A673 (cell line): ENCODE data around the gene RER1.

ENCODE experiments used
- EZH2 ChIP-seq: fragments of 200-600 bp; sonication (generic); IDR thresholded peaks from 2 replicates; pipeline ENCODE4 v1.6.1; 2017; ENCODE audit warnings: borderline replicate concordance, low read depth, mild to moderate bottlenecking, mixed read lengths, antibody characterized with exemption, low read length; ENCODE audit not compliant: poor library complexity, severe bottlenecking
- TF ChIP-seq, protein P1 (sequence below): fragments of 300-800, 200-600 bp; sonication (generic); conservative IDR thresholded peaks from 2 replicates; pipeline ENCODE4 v1.5.1; 2017; ENCODE audit warnings: low read depth, mild to moderate bottlenecking, antibody characterized with exemption, low read length, moderate library complexity, mixed read lengths

DNA sequence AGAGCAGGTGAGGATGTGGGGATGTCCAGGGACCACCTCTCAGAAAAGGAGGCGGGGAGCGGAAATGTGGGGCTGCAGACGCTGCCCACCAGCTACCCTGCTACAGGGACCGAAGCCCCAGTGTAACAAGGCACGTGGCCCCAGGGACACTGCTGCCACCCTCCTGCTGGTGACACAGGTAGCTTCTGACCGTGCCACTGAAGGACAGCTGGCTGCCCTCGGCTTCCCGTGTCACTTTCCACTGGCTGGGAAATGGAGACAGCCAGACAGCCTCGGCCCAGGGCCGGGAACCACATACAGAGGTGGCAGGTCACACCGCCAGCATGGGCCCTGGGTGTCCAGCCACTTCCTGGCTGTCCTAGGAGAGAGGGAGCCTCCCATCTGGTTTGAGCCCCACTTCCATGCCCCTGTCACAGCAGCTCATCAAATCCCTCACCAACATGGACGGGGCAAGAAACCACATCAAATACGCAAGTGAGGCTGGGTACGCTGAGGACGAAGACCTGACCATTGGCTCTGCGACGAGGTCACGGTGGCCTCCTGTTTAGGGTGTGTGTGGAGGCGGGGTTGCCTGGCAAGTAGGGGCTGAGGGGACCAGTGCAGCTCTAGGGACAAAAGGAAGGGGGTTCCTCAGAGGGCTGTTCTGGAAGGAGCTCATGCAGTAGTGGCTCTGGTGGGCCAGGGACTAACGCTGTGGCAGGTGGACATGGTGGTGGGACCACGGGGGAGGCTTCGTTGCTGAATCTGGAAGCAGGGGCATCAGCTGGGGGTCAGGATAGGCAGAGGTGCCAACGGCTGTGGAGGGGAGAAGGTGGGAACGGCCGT, 15.7 kb downstream of the RER1 start:
- TF ChIP-seq, protein P1, sequence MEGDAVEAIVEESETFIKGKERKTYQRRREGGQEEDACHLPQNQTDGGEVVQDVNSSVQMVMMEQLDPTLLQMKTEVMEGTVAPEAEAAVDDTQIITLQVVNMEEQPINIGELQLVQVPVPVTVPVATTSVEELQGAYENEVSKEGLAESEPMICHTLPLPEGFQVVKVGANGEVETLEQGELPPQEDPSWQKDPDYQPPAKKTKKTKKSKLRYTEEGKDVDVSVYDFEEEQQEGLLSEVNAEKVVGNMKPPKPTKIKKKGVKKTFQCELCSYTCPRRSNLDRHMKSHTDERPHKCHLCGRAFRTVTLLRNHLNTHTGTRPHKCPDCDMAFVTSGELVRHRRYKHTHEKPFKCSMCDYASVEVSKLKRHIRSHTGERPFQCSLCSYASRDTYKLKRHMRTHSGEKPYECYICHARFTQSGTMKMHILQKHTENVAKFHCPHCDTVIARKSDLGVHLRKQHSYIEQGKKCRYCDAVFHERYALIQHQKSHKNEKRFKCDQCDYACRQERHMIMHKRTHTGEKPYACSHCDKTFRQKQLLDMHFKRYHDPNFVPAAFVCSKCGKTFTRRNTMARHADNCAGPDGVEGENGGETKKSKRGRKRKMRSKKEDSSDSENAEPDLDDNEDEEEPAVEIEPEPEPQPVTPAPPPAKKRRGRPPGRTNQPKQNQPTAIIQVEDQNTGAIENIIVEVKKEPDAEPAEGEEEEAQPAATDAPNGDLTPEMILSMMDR: no peak
- no peak for TF ChIP-seq EZH2
